Measurements from ENCODE around the gene PMEL. TPM values are rescaled to one million over a fixed set of nuclear protein-coding genes. Genes with fewer than 3 reads are reported as not detected.

Gene PMEL
- polyA plus RNA-seq, 1 of the 3 experiments (the other 2 are of a cell fraction) = 1.8 TPM

GRCh38 chr12:55955344-55955743, 10.5 kb downstream of the PMEL start:
- no peak for DNase-seq
- H3K4me3 ChIP-seq (ENCODE audit: low read depth in 2 of 2, low read length in 1 of 2) = no peak overlapping the region
- H3K9ac ChIP-seq = no peak overlapping the region
- no peaks in the 10 kb centered on the region for H3K9me2 ChIP-seq
- H3F3A ChIP-seq (replicated peaks; ENCODE audit: insufficient read depth) = peaks cover 17% of the 10 kb centered on the region
- WGBS (ENCODE audit: low lambda C conversion rate) = 71% methylated on average over 4 of the region's 4 CpGs
- H3K4me1 ChIP-seq (ENCODE audit: control insufficient read depth in 1 of 2, insufficient read depth in 2 of 2, low read depth in 1 of 2, low read length in 1 of 2) = peaks cover 0 to 15% of the 10 kb centered on the region in 2 experiments; a peak in 1 of 4 replicates
- H3K79me2 ChIP-seq (ENCODE audit: insufficient read depth) = no peaks in the 10 kb centered on the region
- peaks cover 4 to 13% of the 10 kb centered on the region in 2 experiments for H3K36me3 ChIP-seq (replicated peaks in 1 of 2; ENCODE audit: control insufficient read depth in 1 of 2, insufficient read depth in 2 of 2, low read length in 1 of 2)
- H3K9me3 ChIP-seq = no peaks in the 10 kb centered on the region
- TF ChIP-seq USF2 (IDR thresholded peaks at IDR 0.05; ENCODE audit: borderline replicate concordance, low read depth, low read length) (no peak), SMC3 (IDR thresholded peaks at IDR 0.05; ENCODE audit: low read depth, low read length) (no peak), USF1 (IDR thresholded peaks at IDR 0.05; ENCODE audit: borderline replicate concordance, low read depth) (no peak), TAF1 (IDR thresholded peaks at IDR 0.05; ENCODE audit: borderline replicate concordance, low read depth, low read length) (no peak), RCOR1 (IDR thresholded peaks at IDR 0.05; ENCODE audit: low read length) (no peak), YY1 (IDR thresholded peaks at IDR 0.05; ENCODE audit: low read depth) (no peak), ELF1 (IDR thresholded peaks at IDR 0.05) (no peak), JUND (IDR thresholded peaks at IDR 0.05) (no peak), NFIC (IDR thresholded peaks at IDR 0.05; ENCODE audit: borderline replicate concordance) (no peak), ZBTB33 (IDR thresholded peaks at IDR 0.05; ENCODE audit: borderline replicate concordance, low read depth) (no peak)
- ChIA-PET CTCF (interaction anchor here (0.8 to 2.4 kb wide), 6 partner anchors 11 to 217 kb away, joined by 4 to 12 read pairs (median 6); partner anchors contain the start of gene DGKA), POLR2A (no interaction called here)
- no peaks in the 10 kb centered on the region for H4K20me1 ChIP-seq (ENCODE audit: insufficient read depth)
- no peaks in the 10 kb centered on the region for H3K27me3 ChIP-seq (ENCODE audit: insufficient read depth)
- no peak overlapping the region for H2AFZ ChIP-seq (ENCODE audit: low read depth)
- H3K4me2 ChIP-seq = no peak overlapping the region
- no peak overlapping the region for H3K27ac ChIP-seq (ENCODE audit: low read depth in 2 of 2, low read length in 1 of 2)

GRCh38 chr12:55946553-55946952, 19.3 kb downstream of the PMEL start:
- Histone ChIP-seq H3K36me3 (replicated peaks in 1 of 2; ENCODE audit: control insufficient read depth in 1 of 2, insufficient read depth in 2 of 2, low read length in 1 of 2) (peaks cover 18 to 52% of the 10 kb centered on the region in 2 experiments), H3K79me2 (ENCODE audit: insufficient read depth) (no peaks in the 10 kb centered on the region), H3F3A (replicated peaks; ENCODE audit: insufficient read depth) (no peaks in the 10 kb centered on the region), H3K27me3 (ENCODE audit: insufficient read depth) (no peaks in the 10 kb centered on the region), H3K4me1 (ENCODE audit: control insufficient read depth in 1 of 2, insufficient read depth in 2 of 2, low read depth in 1 of 2, low read length in 1 of 2) (no peaks in the 10 kb centered on the region), H3K9ac (no peak overlapping the region), H3K9me3 (no peaks in the 10 kb centered on the region), H3K27ac (ENCODE audit: low read depth in 2 of 2, low read length in 1 of 2) (no peak overlapping the region), H3K9me2 (no peaks in the 10 kb centered on the region), H3K4me2 (no peak overlapping the region), H4K20me1 (ENCODE audit: insufficient read depth) (no peaks in the 10 kb centered on the region), H2AFZ (ENCODE audit: low read depth) (no peak overlapping the region), H3K4me3 (ENCODE audit: low read depth in 2 of 2, low read length in 1 of 2) (no peak overlapping the region)
- no peak for TF ChIP-seq RAD21 (IDR thresholded peaks at IDR 0.05; ENCODE audit: low read length)
- POLR2A ChIA-PET = no interaction called here
- DNase-seq = no peak
- CTCF ChIA-PET = interaction anchor here (1.6 to 2.0 kb wide), 2 partner anchors 10 to 20 kb away, joined by 3 to 4 read pairs; no protein-coding TSS in a partner anchor
- 98% methylated on average over 6 of the region's 6 CpGs for WGBS (ENCODE audit: low lambda C conversion rate)

Measured in SK-N-SH (cell line).